HFFc6 (cell line): ENCODE results near the gene CLEC18A. TPM values are rescaled to one million over a fixed set of nuclear protein-coding genes. Genes with fewer than 3 reads are reported as not detected.
"Not testable (repeated sequence)": the region's sequence is repeated elsewhere in the genome, so short reads cannot be mapped to it uniquely, and the experiment has no call there.

ENCODE experiments used
- DNase-seq: peaks from one replicate; pipeline ENCODE4 v3.0.0-alpha.2; 2018
- H3K27ac Mint-ChIP-seq: 2 replicates; pipeline ENCODE4 v1.8.0; 2020; ENCODE audit warnings: mild to moderate bottlenecking, mixed read lengths
- H3K27me3 Mint-ChIP-seq: 2 replicates; pipeline ENCODE4 v1.8.0; 2021; ENCODE audit warnings: mild to moderate bottlenecking, moderate library complexity, mixed read lengths; ENCODE audit not compliant: insufficient read depth
- H3K36me3 Mint-ChIP-seq: 2 replicates; pipeline ENCODE4 v1.8.0; 2021; ENCODE audit warnings: low read depth, mixed read lengths
- H3K4me1 Mint-ChIP-seq: 2 replicates; pipeline ENCODE4 v1.8.0; 2020; ENCODE audit warnings: low read depth, mixed read lengths
- H3K4me3 Mint-ChIP-seq: 2 replicates; pipeline ENCODE4 v1.8.0; 2020; ENCODE audit warnings: mild to moderate bottlenecking, moderate library complexity, mixed read lengths
- H3K9me3 Mint-ChIP-seq: 2 replicates; pipeline ENCODE4 v1.8.0; 2020; ENCODE audit warnings: mild to moderate bottlenecking, mixed read lengths
- total RNA-seq, 6 experiments: library from RNA; stranded (reverse); fragmentation: NEBNext Ultra II Directional; extraction: Animal tissue kit (Norgen Biotek cat#: 25700); gene quantifications; 2 replicates in 1 of 6; 3 replicates in 5 of 6; pipeline ENCODE4 v1.2.3, GENCODE V29; 2021
- TF ChIP-seq, protein P1 (sequence below): fragments of 200-600 bp; sonication (generic); IDR thresholded peaks from 2 replicates; pipeline ENCODE4 v1.5.0; 2021; ENCODE audit warnings: antibody characterized with exemption, mild to moderate bottlenecking

CLEC18A gene
- total RNA-seq, 6 experiments from 2014 or later: 0.14 TPM; not detected in 4

DNA sequence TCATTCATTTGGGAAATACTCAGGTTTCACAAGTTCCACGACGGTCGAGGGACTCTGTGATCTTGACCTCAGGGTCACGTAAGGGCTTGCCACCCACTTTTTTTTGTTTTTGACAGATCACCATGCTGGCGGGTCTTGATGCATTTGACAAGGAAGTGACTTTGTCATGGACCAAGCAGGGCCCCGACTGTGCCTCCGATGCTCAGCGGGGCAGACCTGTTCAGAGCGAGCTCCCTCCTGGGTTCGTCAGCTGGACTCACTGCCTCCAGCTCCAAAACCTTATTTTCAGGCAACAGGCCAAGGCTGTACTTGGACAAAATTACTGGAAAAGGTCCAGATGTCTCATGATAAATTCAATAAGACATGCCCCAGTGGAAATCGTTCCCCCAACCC is 9.0 kb upstream of the CLEC18A start:
- Mint-ChIP-seq H3K4me1 (no peaks in the 10 kb centered on the region), H3K9me3 (no peaks in the 10 kb centered on the region), H3K27me3 (no peaks in the 10 kb centered on the region), H3K4me3 (no peak overlapping the region), H3K36me3 (peaks cover 6% of the 10 kb centered on the region; the same call in 1 of the 2 replicates), H3K27ac (no peak overlapping the region)
- TF ChIP-seq, protein P1, sequence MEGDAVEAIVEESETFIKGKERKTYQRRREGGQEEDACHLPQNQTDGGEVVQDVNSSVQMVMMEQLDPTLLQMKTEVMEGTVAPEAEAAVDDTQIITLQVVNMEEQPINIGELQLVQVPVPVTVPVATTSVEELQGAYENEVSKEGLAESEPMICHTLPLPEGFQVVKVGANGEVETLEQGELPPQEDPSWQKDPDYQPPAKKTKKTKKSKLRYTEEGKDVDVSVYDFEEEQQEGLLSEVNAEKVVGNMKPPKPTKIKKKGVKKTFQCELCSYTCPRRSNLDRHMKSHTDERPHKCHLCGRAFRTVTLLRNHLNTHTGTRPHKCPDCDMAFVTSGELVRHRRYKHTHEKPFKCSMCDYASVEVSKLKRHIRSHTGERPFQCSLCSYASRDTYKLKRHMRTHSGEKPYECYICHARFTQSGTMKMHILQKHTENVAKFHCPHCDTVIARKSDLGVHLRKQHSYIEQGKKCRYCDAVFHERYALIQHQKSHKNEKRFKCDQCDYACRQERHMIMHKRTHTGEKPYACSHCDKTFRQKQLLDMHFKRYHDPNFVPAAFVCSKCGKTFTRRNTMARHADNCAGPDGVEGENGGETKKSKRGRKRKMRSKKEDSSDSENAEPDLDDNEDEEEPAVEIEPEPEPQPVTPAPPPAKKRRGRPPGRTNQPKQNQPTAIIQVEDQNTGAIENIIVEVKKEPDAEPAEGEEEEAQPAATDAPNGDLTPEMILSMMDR: no peak
- no peak for DNase-seq

DNA sequence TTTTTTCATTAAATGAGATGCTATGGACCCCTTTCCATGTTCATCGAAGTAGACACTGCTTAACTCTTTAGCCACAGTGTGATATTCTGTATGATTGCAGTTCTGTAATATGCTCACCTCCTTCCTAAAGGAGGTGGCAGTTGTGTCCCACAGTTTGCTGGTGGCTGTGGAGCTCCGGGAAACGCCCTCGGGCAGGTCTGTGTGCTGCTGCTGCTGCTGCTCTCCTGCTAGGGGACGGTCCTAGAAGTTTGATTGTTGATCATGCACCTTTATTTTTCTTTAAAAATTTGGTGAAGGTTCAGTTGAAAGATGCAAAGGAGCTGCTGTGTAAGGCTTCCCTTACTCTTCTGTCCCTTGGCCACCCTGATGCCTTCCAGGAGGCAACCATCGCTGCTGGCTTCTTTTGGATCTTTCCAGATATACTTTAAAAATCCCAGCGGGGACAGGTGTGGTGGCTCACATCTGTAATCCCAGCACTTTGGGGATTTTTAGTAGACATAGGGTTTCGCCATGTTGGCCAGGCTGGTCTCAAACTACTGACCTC is 8.4 kb upstream of the CLEC18A start:
- Mint-ChIP-seq H3K27ac (no peak overlapping the region), H3K36me3 (peaks cover under 1% of the 10 kb centered on the region; the same call in 1 of the 2 replicates), H3K27me3 (no peaks in the 10 kb centered on the region), H3K4me1 (no peaks in the 10 kb centered on the region), H3K9me3 (no peaks in the 10 kb centered on the region), H3K4me3 (no peak overlapping the region)
- DNase-seq: no peak
- TF ChIP-seq, protein P1: no peak

DNA sequence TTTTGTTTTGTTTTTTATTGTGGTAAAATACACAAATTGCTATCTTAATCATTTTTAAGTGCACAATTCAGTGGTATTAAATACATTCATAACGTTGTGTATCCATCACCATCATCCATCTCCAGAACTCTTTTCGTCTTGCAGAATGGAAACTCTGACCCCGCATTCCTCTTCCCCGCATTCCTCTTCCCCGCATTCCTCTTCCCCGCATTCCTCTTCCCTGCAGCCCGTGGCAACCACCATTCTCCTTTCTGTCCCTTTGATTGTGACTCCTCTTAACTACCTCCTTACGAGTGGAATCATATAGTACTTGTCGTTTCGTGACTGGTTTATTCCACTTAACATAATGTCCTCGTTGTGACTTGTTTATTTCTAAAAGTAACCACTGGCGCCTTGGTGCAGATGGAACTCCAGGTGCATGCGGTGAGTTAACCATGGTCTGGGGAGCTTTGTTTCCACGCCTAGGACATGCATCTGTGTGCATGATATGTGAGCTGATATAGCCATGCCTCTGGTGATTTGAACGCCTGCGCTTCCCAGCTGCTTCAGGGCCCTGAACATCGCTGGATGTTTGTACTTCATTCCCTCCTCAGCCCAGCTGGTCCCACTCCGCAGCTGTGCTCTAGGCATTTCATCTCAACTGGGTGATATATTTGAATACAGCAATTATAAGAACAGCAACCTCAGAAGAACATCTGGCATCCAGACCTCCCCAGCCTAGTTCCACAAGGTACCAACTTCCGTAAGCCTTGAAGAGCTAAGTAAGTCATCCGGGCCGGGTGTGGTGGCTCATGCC is 7.7 kb upstream of the CLEC18A start:
- H3K4me1 Mint-ChIP-seq, H3K36me3 Mint-ChIP-seq, H3K27me3 Mint-ChIP-seq, H3K4me3 Mint-ChIP-seq, DNase-seq, H3K9me3 Mint-ChIP-seq, H3K27ac Mint-ChIP-seq: not testable (repeated sequence)

DNA sequence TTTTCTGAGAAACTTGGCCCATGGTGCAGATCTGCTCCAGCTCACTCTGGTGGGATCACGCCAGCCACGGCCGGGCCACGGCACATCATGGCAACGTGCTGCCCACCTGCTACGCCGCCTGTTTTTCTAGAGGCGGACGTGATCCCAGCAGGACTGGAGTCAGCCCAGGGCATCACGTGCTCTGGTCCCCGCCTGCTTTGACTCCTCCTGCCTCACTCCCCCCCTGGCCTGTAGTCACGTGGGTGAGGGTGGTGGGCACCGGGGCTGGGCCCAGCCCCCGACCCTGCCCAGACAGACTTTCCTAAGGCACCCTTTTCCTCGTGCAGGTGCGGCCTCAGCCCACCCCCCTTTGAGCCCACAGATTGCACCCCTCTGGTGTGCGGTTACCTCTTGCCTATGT is 723 bp upstream of the CLEC18A start:
- H3K9me3 Mint-ChIP-seq, H3K4me3 Mint-ChIP-seq, H3K27ac Mint-ChIP-seq, H3K27me3 Mint-ChIP-seq, DNase-seq, H3K36me3 Mint-ChIP-seq, H3K4me1 Mint-ChIP-seq: not testable (repeated sequence)

DNA sequence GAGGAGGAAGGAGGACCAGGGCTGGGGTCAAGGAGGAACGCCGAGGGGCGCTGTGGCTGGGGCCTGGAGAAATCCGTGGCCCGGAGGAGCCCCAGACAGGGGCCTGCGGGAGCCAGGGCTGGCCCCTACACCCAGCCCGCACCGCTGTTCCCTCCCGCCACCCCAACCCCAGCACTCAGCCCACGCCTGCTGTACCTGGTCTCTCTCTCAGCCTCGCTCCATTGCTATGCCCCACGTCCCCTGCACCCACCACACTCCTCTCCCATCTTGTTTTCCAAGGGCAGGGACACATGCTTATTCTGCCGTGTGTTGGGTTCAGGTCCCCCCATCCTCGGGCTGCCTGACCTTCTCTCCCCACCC is 518 bp downstream of the CLEC18A start:
- DNase-seq, H3K36me3 Mint-ChIP-seq, H3K9me3 Mint-ChIP-seq, H3K4me3 Mint-ChIP-seq, H3K4me1 Mint-ChIP-seq, H3K27ac Mint-ChIP-seq, H3K27me3 Mint-ChIP-seq: not testable (repeated sequence)

DNA sequence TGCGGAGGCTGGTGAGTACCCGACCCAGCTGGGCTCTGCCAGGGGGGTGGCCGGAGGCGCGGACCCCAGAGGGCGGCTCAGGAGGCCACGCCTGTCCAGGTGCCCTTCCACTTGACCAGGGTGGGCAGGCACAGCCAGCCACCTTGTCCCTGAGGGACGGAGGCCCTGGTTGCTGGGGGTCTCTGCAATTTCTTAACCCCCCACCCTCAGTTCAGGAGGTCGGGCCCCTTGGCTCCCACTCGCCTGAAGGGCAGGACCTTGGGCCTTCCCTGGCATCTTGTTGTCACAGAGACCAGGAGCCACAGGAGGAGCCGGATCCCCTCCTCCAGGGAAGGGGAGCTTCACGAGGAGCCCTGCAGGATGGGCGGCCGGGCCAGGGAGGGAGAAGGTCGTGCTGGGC is 982 bp downstream of the CLEC18A start:
- DNase-seq, H3K9me3 Mint-ChIP-seq, H3K27me3 Mint-ChIP-seq, H3K4me3 Mint-ChIP-seq, H3K36me3 Mint-ChIP-seq, H3K27ac Mint-ChIP-seq, H3K4me1 Mint-ChIP-seq: not testable (repeated sequence)

DNA sequence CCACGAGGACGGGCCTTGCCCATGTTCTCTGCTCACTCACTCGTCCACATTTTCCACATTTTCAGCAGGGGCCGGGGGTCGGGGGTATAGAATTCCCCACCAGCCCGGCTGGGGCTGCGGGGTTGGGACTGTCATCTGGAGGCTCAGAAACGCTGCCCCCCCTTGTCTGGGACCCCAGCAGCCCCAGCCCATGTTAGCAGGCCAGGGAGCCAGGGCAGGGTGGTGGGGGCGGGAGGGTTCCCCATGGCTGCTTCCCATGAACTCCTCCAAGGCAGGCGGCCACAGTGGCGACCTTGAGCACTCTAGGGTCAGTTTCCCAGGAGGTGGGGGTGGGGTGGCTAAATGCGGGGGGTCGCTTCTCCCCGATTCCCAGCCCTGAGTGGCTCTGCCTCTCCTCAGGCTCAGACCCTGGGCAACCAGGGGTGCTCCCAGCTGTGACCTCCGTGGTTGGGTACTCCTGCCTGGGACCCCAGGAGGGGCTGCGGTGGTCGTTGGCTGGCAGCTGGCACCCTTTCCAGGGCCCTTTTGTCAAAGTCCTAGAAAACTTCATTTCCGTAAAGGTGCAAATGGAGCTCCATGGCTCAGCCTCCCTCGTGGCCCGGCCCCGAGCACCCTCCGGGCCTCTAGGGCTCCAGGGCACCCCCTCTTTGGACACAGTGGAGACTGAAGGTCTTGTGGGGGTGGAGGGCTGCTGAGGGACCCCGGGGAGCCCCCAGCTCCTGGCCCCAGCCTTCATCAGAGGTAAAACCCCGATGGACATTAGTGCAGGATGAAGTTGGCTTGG is 1.6 kb downstream of the CLEC18A start:
- not testable (repeated sequence) for H3K4me3 Mint-ChIP-seq, H3K27ac Mint-ChIP-seq, H3K4me1 Mint-ChIP-seq, H3K9me3 Mint-ChIP-seq, H3K27me3 Mint-ChIP-seq, DNase-seq, H3K36me3 Mint-ChIP-seq

DNA sequence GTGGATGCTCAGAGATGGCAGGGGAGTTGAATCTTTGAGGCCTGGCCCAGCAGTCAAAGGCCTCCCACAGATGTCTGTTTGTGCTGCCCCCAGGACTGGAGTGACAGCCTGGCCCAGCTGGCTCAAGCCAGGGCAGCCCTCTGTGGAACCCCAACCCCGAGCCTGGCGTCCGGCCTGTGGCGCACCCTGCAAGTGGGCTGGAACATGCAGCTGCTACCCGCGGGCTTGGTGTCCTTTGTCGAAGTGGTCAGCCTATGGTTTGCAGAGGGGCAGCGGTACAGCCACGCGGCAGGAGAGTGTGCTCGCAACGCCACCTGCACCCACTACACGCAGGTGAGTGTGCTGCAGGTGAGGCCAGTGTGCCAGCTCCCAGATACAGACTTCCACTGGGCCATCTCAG is 3.1 kb downstream of the CLEC18A start:
- H3K4me1 Mint-ChIP-seq, H3K36me3 Mint-ChIP-seq, H3K9me3 Mint-ChIP-seq, H3K4me3 Mint-ChIP-seq, H3K27ac Mint-ChIP-seq, DNase-seq, H3K27me3 Mint-ChIP-seq: not testable (repeated sequence)

DNA sequence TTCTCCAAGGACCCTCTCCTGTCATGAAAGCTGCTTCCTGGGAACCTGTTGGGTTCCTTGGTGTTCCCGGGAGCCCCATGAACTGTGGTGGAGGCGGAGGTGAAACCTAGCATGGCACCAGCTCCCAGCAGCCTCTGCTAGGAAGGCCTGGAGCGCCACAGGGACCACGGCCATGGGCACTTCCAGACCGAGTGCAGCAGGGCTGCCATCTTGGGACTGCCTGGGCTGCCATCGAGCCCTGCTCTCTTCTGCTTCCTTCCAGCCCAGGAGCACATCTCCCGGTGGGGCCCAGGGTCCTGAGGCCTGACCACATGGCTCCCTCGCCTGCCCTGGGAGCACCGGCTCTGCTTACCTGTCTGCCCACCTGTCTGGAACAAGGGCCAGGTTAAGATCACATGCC is 12.2 kb downstream of the CLEC18A start:
- DNase-seq, H3K4me3 Mint-ChIP-seq, H3K27ac Mint-ChIP-seq, H3K36me3 Mint-ChIP-seq, H3K4me1 Mint-ChIP-seq, H3K27me3 Mint-ChIP-seq, H3K9me3 Mint-ChIP-seq: not testable (repeated sequence)

DNA sequence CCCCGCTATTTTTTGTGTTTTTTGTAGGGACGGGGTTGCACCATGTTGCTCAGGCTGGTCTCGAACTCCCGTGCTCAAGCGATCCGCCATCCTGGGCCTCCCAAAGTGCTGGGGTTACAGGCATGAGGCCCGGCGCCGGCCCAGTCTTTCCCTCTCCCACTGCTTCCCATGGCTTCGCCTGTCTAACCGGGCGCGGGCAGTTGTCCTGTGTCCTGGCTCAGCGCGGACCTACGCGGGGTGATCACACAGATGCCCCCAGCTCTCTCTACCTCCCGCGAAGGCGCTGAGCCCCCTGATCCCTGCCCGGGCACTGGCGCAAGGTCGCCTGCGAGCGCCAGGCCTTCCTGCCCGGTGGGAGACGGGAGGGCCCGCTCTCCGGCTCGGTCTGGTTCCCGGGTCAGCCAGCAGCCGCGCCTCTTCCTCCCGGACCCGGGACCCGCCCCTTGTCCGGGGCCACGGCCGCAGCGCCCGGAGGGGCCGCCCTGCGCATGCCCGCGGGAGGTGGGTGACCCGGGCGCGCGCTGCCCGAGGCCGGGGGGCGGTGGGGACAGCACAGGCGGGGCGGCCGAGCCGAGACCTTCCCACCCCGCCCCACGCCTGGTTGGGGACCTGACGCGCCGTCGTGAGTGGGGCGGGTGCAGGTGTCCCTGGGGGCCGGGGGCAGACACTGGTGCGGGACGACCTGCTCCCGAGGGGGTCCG is 14.0 kb downstream of the CLEC18A start:
- not testable (repeated sequence) for H3K27me3 Mint-ChIP-seq, H3K4me1 Mint-ChIP-seq, DNase-seq, H3K9me3 Mint-ChIP-seq, H3K27ac Mint-ChIP-seq, H3K36me3 Mint-ChIP-seq
- peak overlapping the region; percentile 22; the same call in 1 of the 2 replicates for H3K4me3 Mint-ChIP-seq

DNA sequence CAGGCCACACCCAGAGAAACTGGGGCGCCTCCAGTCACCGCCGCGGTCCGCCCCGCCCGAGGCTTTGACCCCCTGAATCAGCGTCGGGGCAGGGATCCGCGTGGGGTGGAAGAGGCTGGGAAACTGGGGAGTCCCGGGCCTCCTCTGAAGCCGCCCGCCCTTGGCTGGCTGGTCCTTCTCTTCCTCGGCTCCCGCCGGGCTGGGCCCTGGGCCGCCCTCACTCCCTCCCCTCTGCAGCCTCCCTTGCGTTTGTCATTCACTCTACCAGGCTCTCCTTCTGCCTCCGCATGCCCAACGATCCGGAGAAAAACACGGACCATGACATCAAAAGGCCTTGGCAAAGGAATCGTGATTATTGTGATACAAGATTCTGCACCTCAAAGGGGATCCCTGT is 14.5 kb downstream of the CLEC18A start:
- not testable (repeated sequence) for H3K27me3 Mint-ChIP-seq, H3K4me3 Mint-ChIP-seq, H3K36me3 Mint-ChIP-seq, H3K27ac Mint-ChIP-seq, DNase-seq, H3K4me1 Mint-ChIP-seq, H3K9me3 Mint-ChIP-seq
